Smooth muscle cell (in vitro differentiated cells): ENCODE measurements around the gene DRD4. TPM values are rescaled to one million over a fixed set of nuclear protein-coding genes. Genes with fewer than 3 reads are reported as not detected.

Source experiments
- DNase-seq: peaks from one replicate; lab custom pipeline; 2025; ENCODE audit not compliant: unreplicated experiment; lab: John Stamatoyannopoulos, UW
- H2AFZ ChIP-seq: fragments of 200-600 bp; sonication (generic); 2 replicates; pipeline ENCODE4 v1.6.0; 2016; ENCODE audit warnings: antibody characterized with exemption, low read depth, mild to moderate bottlenecking
- H3F3A ChIP-seq: fragments of 200-600 bp; sonication (generic); 2 replicates; pipeline ENCODE4 v1.6.0; 2017; ENCODE audit warnings: antibody characterized with exemption, low read depth
- H3K27ac ChIP-seq: fragments of 200-600 bp; sonication (generic); 2 replicates; pipeline ENCODE4 v1.5.1; 2016; ENCODE audit warnings: low read depth, mild to moderate bottlenecking
- H3K27me3 ChIP-seq: fragments of 200-600 bp; sonication (generic); 2 replicates; pipeline ENCODE4 v1.6.1; 2016; ENCODE audit warnings: low read depth, mild to moderate bottlenecking
- H3K36me3 ChIP-seq: fragments of 200-600 bp; sonication (generic); 2 replicates; pipeline ENCODE4 v1.5.1; 2016; ENCODE audit warnings: low read depth
- H3K4me1 ChIP-seq: fragments of 200-600 bp; sonication (generic); 2 replicates; pipeline ENCODE4 v1.5.1; 2016; ENCODE audit warnings: low read depth
- H3K4me2 ChIP-seq: fragments of 200-600 bp; sonication (generic); 2 replicates; pipeline ENCODE4 v1.6.0; 2016; ENCODE audit warnings: mild to moderate bottlenecking
- H3K4me3 ChIP-seq: fragments of 200-600 bp; sonication (generic); 2 replicates; pipeline ENCODE4 v1.5.1; 2016; ENCODE audit warnings: mild to moderate bottlenecking
- H3K79me2 ChIP-seq: fragments of 200-600 bp; sonication (generic); 2 replicates; pipeline ENCODE4 v1.6.0; 2016; ENCODE audit warnings: low read depth, mild to moderate bottlenecking
- H3K9ac ChIP-seq: fragments of 200-600 bp; sonication (generic); 2 replicates; pipeline ENCODE4 v1.6.0; 2016; ENCODE audit warnings: low read depth
- H3K9me3 ChIP-seq: fragments of 200-600 bp; sonication (generic); replicated peaks from 2 replicates; pipeline ENCODE4 v1.5.1; 2016; ENCODE audit warnings: low read depth
- H4K20me1 ChIP-seq: fragments of 200-600 bp; sonication (generic); 2 replicates; pipeline ENCODE4 v1.6.0; 2016; ENCODE audit warnings: low read depth
- WGBS: methylation state at CpG from one replicate; pipeline ENCODE4 v1.1.7; 2016; ENCODE audit warnings: low lambda C conversion rate; 5-methylcytosine and 5-hydroxymethylcytosine counted together
- polyA plus RNA-seq: library from polyadenylated mRNA; unstranded; fragments of >200 nt; fragmentation: Nextera tagmentation; extraction: Ambion mirVana; gene quantifications from 2 replicates; pipeline ENCODE4 v1.2.1, GENCODE V29; 2016
- total RNA-seq: library from RNA; depleted of rRNA; stranded (reverse); fragments of >200 nt; gene quantifications from 2 replicates; pipeline ENCODE4 v1.2.3, GENCODE V29; 2014
- TF ChIP-seq, protein P1 (sequence below): fragments of 200-600 bp; sonication (generic); IDR thresholded peaks from 2 replicates; pipeline ENCODE4 v1.5.1; 2017; ENCODE audit warnings: borderline replicate concordance, mild to moderate bottlenecking, antibody characterized with exemption; ENCODE audit not compliant: insufficient read depth, poor library complexity, severe bottlenecking

Gene DRD4
- total and polyA plus RNA-seq, 2 experiments from 2014 or later, result 2.7 TPM; not detected in 1

DNA sequence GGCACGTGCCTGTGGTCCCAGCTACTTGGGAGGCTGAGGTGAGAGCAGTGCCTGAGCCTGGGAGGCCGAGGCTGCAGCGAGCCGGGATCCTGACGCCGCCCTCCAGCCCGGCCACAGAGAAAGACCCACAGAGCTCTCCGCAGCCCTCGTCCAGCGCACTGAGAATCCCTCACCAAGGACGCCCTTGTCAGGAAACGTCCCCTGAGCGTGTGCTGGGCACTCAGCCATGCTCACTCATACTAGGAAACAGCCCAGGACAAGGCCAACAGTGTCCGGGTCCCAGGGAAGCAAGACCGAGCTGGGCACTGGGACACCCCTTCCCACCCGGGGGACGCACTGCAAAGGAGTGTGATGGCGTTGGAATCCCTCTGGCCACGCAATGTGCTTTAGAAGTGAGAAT is 43.4 kb downstream of the DRD4 start:
- no peak overlapping the region for H3K27ac ChIP-seq
- H3K4me1 ChIP-seq, result no peaks in the 10 kb centered on the region
- TF ChIP-seq, protein P1, sequence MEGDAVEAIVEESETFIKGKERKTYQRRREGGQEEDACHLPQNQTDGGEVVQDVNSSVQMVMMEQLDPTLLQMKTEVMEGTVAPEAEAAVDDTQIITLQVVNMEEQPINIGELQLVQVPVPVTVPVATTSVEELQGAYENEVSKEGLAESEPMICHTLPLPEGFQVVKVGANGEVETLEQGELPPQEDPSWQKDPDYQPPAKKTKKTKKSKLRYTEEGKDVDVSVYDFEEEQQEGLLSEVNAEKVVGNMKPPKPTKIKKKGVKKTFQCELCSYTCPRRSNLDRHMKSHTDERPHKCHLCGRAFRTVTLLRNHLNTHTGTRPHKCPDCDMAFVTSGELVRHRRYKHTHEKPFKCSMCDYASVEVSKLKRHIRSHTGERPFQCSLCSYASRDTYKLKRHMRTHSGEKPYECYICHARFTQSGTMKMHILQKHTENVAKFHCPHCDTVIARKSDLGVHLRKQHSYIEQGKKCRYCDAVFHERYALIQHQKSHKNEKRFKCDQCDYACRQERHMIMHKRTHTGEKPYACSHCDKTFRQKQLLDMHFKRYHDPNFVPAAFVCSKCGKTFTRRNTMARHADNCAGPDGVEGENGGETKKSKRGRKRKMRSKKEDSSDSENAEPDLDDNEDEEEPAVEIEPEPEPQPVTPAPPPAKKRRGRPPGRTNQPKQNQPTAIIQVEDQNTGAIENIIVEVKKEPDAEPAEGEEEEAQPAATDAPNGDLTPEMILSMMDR, result no peak
- H3F3A ChIP-seq, result no peaks in the 10 kb centered on the region
- H4K20me1 ChIP-seq, result peaks cover 8% of the 10 kb centered on the region
- peaks cover 8% of the 10 kb centered on the region for H3K36me3 ChIP-seq
- no peak overlapping the region for H3K9ac ChIP-seq
- DNase-seq, result no peak
- H3K4me2 ChIP-seq, result no peak overlapping the region
- H3K4me3 ChIP-seq, result no peak overlapping the region
- H3K9me3 ChIP-seq, result no peaks in the 10 kb centered on the region
- WGBS, result 98% methylated on average over 19 of the region's 19 CpGs
- no peaks in the 10 kb centered on the region for H3K27me3 ChIP-seq
- no peaks in the 10 kb centered on the region for H3K79me2 ChIP-seq
- H2AFZ ChIP-seq, result no peak overlapping the region

DNA sequence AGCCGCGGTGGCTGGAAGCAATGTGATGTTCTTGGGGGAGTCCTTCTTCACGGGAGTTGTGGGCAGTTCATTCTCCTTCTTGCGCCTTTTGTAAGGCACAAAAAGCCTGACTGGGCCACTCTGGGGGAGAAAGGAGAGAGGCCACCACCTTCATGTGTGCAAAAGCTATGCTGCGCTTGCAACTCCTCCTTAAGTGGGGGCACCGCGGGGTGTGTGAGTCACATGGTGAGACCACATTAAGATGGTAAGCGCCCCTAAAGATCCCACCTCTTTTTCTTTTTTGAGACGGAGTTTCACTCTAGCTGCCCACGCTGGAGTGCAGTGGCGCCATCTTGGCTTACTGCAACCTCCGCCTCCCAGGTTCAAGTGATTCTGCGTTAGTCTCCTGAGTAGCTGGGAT is 43.9 kb downstream of the DRD4 start:
- no peaks in the 10 kb centered on the region for H3F3A ChIP-seq
- 94% methylated on average over 13 of the region's 13 CpGs for WGBS
- no peak overlapping the region for H3K4me2 ChIP-seq
- H3K9me3 ChIP-seq, result no peaks in the 10 kb centered on the region
- no peaks in the 10 kb centered on the region for H3K4me1 ChIP-seq
- peaks cover 7% of the 10 kb centered on the region for H4K20me1 ChIP-seq
- H2AFZ ChIP-seq, result no peak overlapping the region
- no peak overlapping the region for H3K27ac ChIP-seq
- no peak overlapping the region for H3K9ac ChIP-seq
- no peaks in the 10 kb centered on the region for H3K27me3 ChIP-seq
- DNase-seq, result no peak
- H3K36me3 ChIP-seq, result peaks cover 8% of the 10 kb centered on the region
- no peak overlapping the region for H3K4me3 ChIP-seq
- H3K79me2 ChIP-seq, result no peaks in the 10 kb centered on the region
- TF ChIP-seq, protein P1, result no peak

GRCh38 chr11:686451-687243 is 49.6 kb downstream of the DRD4 start:
- Histone ChIP-seq H2AFZ (no peak overlapping the region), H3K9ac (no peak overlapping the region), H3K4me2 (no peak overlapping the region), H3K79me2 (no peaks in the 10 kb centered on the region), H3K4me3 (no peak overlapping the region), H3K36me3 (peaks cover 8% of the 10 kb centered on the region), H3K4me1 (no peaks in the 10 kb centered on the region), H3K27me3 (no peaks in the 10 kb centered on the region), H3K27ac (no peak overlapping the region), H4K20me1 (peaks cover 25% of the 10 kb centered on the region), H3K9me3 (no peaks in the 10 kb centered on the region), H3F3A (no peaks in the 10 kb centered on the region)
- TF ChIP-seq, protein P1, result no peak
- no peak for DNase-seq
- 94% methylated on average over 30 of the region's 30 CpGs for WGBS

DNA sequence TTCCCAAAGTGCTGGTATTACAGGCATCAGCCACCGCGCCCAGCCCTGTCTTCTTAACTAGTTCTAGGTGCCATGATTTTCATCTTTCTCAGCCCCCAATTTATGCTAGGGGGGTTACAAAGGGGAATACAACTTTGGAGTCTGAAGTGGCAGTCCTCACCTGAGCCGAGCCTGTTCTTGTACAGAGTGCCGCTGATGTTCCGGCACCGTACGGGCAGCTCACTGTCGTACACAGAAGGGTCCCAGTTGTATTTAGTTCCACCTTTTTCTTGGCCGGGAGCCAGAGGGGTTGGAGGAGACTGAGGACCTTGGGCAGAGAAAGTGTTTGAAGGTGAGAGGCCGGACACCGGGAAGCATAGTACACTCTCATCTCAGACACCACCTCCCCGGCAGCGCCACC is 50.7 kb downstream of the DRD4 start:
- H3K27ac ChIP-seq, result no peak overlapping the region
- no peak overlapping the region for H2AFZ ChIP-seq
- no peak overlapping the region for H3K4me2 ChIP-seq
- no peak overlapping the region for H3K4me3 ChIP-seq
- H3F3A ChIP-seq, result no peaks in the 10 kb centered on the region
- H3K4me1 ChIP-seq, result peaks cover under 1% of the 10 kb centered on the region
- DNase-seq, result no peak
- H3K36me3 ChIP-seq, result peaks cover 8% of the 10 kb centered on the region
- H3K27me3 ChIP-seq, result no peaks in the 10 kb centered on the region
- TF ChIP-seq, protein P1, result no peak
- H4K20me1 ChIP-seq, result peaks cover 36% of the 10 kb centered on the region
- H3K9me3 ChIP-seq, result no peaks in the 10 kb centered on the region
- 97% methylated on average over 13 of the region's 13 CpGs for WGBS
- no peak overlapping the region for H3K9ac ChIP-seq
- H3K79me2 ChIP-seq, result peaks cover 5% of the 10 kb centered on the region
